Sciatic nerve (tissue), 2 donors: Measurements from ENCODE around the gene AGXT2. TPM values are rescaled to one million over a fixed set of nuclear protein-coding genes. Genes with fewer than 3 reads are reported as not detected.

Source experiments
- ATAC-seq: fragments of 200-7000 bp; cut with Tn5 transposase; one replicate; pipeline ENCODE4 v1.9.1; 2020; ENCODE audit warnings: mild to moderate bottlenecking, moderate library complexity
- DNase-seq: peaks from one replicate; pipeline ENCODE4 v3.0.0-alpha.2; 2020; ENCODE audit warnings: low spot score
- intact Hi-C: fragments of 100-400 bp; cut with DNase I; formaldehyde crosslinking; loops from one replicate; pipeline ENCODE4 v1.14.2; 2022
- total RNA-seq: library from RNA; stranded (reverse); fragmentation: NEBNext Ultra II Directional; extraction: Animal tissue kit (Norgen Biotek cat#: 25700); gene quantifications from one replicate; pipeline ENCODE4 v1.2.1, GENCODE V29; 2021
- donor health status: DM: no; HTN: no; CAD: no.
- donor health status: DM: no; HTN: no; CAD: no.

AGXT2 gene
- total RNA-seq, 1 donor from 2014 or later: not detected

GRCh38 chr5:35026280-35026840, 21.4 kb downstream of the AGXT2 start:
- DNase-seq: no peak
- peak; percentile 54 for ATAC-seq
- intact Hi-C loops: no loop called here

- no peak for DNase-seq
- no peak for ATAC-seq
- intact Hi-C loops: no loop called here
Observed at GRCh38 chr5:35024911-35025510, 22.7 kb downstream of the AGXT2 start.

DNA sequence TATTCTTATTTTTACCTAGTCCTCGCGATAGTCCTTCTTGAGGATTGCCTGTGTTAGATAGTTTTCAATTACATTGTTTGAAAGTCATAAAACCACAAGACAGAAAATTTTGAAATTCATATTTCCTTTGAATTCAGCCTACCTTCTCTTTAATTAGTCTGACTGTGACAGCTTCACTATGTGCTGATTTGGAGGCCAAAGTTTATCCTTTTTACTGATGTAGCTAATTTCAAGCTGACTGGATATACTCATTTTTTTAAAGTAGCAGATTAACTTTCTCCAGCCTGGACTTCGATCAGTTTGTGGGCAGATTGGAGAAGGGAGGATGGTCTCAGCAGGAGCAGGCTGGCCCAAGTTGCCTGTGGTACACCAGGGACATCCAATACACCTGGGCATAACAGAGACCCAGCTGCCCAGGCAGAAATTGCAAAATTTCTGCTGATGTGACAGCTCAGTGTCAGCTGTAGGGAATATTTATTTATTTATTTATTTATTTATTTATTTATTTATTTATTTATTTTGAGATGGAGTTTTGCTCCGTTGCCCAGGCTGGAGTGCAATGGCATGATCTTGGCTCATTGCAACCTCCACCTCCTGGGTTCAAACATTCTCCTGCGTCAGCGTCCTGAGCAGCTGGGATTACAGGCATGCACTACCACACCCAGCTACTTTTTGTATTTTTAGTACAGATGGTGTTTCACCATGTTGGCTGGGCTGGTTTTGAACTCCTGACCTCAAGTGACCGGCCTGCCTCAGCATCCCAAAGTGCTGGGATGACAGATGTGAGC, 24.2 kb downstream of the AGXT2 start:
- no peak for ATAC-seq
- no peak for DNase-seq
- intact Hi-C loops: no loop called here

DNA sequence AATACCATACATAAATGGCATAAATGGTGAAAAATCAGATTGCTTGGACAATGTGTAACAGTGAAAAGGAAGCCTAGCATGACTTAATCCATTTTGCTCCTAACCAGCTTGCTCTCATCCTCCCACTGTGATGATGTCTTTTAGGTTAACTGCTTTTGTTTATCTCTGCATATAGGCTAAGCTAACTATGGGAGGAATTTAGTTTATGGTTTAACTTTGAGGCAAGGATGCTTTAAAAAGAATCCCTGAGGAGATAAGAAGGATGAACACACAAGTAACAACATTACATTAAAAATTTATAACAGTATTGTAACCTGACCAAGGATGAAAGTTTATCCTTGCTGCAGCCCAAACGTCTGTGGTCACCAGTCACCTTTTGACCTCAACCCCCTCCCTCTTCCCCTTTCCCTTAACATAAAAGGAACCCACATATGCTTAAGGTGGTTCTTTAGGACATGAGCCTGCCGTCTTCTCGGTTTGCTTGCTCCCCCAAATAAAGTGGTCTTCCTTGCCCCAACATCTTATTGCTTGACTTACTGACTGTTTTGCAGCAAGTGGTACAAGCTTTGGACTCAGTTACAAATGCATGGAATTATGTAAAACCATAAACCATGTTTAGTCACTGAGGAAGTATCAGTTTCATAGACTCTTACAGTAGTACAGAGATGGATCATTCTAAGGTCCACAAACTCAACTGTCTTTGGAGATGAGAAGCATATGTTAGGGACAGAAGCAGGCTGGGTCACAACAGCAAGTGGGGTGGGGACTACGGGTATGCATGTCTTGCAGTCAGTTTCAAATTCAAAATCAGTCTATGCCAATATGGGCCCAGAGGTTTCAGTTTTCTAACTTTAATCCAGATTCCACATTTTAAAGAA, 31.3 kb downstream of the AGXT2 start:
- DNase-seq (no peak), ATAC-seq (no peak)
- intact Hi-C loops: no loop called here

DNA sequence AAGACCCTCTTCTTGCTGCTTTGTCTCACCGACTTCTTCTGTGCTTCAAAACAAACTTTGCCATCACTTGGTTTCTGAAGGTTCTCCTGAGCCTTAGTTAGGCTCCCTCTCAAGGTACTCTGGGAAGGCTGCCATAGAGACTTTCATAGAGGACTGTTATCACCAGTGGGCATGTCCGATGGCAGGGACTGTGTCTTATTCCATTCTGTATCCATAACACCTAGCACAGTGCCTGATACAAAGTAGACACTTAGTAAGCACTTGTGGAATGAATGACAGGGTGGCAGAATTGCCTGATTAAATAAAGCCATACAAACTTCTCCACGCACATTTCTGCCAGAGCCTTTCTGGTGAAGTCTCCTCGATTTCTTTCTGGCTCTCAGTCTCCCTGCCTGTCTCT, 32.7 kb downstream of the AGXT2 start:
- DNase-seq: no peak
- ATAC-seq: no peak
- intact Hi-C loops: no loop called here

GRCh38 chr5:35012796-35013195, 35.0 kb downstream of the AGXT2 start:
- ATAC-seq (no peak), DNase-seq (no peak)
- intact Hi-C loops: no loop called here

DNA sequence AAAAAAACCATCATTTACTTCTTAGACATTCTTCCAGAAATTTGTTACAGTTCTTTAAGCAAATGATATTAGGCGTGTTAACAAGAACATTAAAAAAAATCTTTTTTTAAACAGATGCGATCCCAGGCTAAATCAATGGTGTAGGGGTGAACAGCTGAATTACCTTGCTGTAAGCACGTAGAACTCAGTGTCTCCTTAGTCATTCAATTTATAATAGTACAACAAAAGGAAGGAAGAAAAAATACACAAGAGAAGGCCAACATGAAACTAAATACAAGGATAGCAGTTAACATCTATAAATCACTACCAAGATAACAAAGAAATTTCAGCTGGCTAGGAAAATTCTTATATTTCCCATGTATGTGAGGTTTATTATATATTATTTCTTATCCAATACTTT, 35.4 kb downstream of the AGXT2 start:
- intact Hi-C loops: no loop called here
- DNase-seq: no peak
- ATAC-seq: no peak

GRCh38 chr5:35010676-35011075, 37.1 kb downstream of the AGXT2 start:
- DNase-seq: no peak
- intact Hi-C loops: no loop called here
- ATAC-seq: no peak

DNA sequence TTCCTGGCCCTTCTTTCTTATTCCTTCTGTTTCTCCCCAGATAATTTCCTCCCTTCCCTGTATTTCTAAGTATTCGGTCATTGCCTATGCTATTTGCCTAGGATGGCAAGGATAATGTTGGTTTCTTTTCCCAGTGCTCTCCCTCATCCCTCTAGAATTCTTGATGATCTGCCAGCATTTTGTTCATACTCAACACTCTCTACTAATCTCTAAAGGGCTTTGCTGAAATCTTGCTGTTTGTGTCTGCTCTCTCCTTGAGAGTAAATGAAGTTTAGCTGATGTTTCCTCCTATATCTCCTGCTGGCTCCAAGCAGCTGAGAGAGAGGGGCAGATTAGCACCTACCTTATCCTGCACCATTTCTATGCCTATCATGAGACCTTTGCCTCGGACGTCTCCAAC, 38.1 kb downstream of the AGXT2 start:
- intact Hi-C loops: loop anchor here (10.0 kb wide), 1 partner anchor 535 kb away; no protein-coding TSS in a partner anchor
- ATAC-seq (no peak), DNase-seq (no peak)

DNA sequence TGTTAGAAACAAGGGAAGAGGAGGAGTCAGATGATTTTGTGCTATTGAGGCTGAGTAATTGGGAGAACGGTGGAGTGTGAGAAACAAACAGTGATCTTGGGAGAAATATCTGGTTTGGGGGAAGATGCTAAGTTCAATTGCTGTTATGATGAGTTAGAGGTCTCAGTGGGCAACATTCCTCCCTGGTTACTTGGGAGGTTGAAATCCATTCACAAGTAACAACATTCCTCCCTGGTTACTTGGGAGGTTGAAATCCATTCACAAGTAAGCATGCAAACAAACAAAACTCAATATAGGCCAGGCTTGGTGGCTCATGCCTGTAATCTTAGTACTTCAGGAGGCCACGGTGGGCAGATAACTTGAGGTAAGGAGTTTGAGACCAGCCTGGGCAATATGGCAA, 38.7 kb downstream of the AGXT2 start:
- intact Hi-C loops: loop anchor here (10.0 kb wide), 1 partner anchor 534 kb away; no protein-coding TSS in a partner anchor

DNA sequence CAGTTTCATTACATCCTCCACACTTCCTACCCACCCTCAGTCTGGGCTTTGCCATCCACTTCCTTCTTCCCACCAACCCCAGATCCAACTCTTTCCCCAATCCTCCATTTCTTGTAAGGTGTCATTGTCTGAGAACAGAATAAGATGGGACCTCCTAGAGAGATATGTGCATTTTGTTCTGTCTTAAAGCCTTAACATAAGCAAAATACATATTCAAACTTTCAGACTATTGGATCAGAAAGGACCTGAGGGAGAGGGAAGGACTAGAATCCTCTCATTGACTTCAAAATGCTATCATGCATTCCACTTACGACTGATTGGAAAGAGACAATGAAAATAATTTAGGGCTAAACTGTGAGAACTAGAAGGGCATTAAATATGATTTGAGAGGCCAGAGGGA, 43.0 kb downstream of the AGXT2 start:
- ATAC-seq (no peak), DNase-seq (no peak)
- intact Hi-C loops: loop anchor here (10.0 kb wide), 1 partner anchor 530 kb away; no protein-coding TSS in a partner anchor

More for the DNA sequence above, 38.7 kb downstream of the AGXT2 start:
- ATAC-seq (no peak), DNase-seq (no peak)

- no peak for DNase-seq
- intact Hi-C loops: loop anchor here (10.0 kb wide), 1 partner anchor 529 kb away; no protein-coding TSS in a partner anchor
- ATAC-seq: no peak
Observed at GRCh38 chr5:35004200-35004599, 43.5 kb downstream of the AGXT2 start.

DNA sequence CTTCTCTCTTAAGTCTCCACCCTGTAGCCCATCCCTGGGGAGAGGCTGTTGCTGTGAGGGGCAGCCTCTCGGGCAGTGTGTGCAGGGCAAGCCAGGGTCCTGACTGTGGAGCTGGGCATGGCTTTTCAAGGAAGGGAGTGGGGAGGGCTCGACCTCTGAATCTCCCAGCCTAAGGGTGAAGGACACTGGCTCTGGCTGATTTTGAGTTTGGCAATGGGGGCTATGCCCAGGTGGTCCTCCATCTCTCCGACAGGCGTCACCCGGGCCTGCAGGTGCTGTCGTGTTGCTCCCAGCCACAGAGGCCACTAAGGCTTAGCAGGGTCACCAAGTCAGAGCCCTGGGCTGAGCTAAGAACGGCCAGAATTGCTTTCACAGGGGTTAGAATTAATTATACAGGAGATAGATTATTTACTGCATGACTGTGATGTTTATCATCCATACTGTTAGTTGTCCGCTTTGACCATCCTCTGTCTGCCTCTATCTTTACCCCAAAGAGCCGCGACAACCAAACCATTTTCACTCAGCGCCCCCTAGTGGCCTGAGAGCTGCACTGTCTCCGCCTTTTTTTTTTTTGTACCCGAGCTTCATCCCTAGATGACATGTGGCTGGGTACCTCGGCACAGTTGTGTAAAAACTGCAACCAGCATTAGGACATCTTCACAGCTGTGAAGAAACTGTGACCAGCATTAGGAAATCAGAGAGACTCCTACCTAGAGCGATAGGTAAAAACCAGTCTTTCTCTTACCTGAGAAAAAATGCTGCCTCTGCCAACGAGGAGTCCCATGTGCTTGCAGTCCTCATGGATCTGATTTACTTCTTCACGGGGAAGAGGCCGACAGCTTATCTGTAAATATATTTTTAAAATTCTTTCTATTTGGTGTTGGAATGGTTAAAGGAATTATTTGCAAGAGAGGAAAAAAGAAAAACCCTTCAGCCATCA, 44.5 kb downstream of the AGXT2 start:
- ATAC-seq (peak; percentile 75), DNase-seq (peak; percentile 80)
- intact Hi-C loops: loop anchor here (10.0 kb wide), 1 partner anchor 528 kb away; no protein-coding TSS in a partner anchor

DNA sequence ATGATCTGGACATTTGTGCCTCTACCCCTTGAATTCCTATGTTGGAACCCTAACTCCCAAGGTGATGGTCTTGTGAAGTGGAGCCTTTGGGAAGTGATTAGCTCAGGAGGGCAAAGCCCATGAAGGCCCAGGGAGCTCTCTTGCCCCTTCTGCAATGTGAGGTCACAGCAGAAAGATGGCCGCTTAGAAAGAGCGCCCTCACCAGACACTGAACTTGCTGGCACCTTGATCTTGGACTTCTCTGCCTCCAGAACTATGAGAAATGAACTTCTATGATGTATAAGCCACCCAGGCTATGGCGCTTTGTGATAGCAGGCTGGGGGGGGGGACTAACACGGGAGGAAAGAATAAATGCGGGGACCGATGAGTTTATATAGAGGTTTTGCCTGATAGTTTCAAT, 45.3 kb downstream of the AGXT2 start:
- DNase-seq (no peak), ATAC-seq (no peak)
- intact Hi-C loops: loop anchor here (10.0 kb wide), 1 partner anchor 528 kb away; no protein-coding TSS in a partner anchor

GRCh38 chr5:35001842-35002241, 45.9 kb downstream of the AGXT2 start:
- ATAC-seq: no peak
- intact Hi-C loops: loop anchor here (10.0 kb wide), 1 partner anchor 527 kb away; no protein-coding TSS in a partner anchor
- no peak for DNase-seq

DNA sequence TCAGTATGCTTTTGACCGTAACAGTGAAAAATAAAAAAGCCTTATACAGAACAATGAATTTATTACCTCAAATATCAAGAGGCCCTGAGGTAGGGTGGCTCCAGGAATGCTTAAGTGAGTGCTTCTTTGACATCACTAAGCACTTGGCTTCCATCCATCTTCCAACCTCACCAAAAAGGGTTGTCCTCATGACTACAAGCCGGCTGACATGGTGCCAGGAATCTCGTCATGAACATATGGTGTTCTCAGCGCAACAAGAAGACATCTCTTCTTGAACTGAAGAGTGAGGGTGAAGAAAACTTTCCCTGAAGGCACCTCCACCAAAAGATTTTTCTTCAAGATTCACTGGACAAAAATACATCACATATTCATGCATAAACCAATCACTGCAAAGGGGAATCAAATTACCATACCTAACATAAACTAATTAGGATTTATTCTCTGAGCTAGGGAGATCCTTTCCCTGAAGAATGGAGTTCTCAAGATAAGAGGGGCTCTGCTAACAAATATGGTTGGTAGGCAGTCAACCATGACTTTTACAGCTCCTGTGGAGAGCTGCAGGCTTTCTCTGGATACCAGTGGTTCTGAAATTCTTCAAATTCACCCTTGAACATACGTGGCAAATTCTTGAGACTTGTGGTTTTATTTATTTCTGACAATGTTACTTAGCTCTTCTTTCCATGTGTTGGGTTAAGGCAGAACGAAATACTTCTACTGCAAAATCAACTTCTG, 49.5 kb downstream of the AGXT2 start:
- intact Hi-C loops: no loop called here
- no peak for ATAC-seq

DNA sequence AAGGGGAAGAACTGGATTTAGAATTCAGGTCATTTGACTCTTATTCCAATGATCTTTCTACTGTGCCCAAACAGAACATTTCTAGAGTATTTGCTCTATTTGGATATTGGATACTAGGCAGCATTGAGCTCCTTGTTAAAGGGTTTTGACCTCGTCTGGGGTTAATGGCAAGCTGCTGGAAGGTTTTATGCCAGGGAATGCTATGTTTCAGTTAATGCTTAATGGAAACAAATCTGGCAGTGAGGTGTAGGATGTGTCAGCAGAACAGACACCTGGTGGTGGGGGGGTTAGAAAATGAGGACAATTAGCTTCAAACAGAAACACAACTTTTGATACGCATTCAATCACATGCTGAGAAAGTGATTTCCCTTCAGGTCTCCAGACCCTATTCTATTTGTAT, 51.5 kb downstream of the AGXT2 start:
- ATAC-seq: no peak
- DNase-seq: no peak
- intact Hi-C loops: no loop called here

More for the DNA sequence above, 49.5 kb downstream of the AGXT2 start:
- no peak for DNase-seq
